CD14-positive monocyte (primary cell): ENCODE results near the gene ASS1. TPM values are rescaled to one million over a fixed set of nuclear protein-coding genes. Genes with fewer than 3 reads are reported as not detected.

ENCODE experiments used
- DNase-seq, 3 donors: peaks; one replicate each; pipeline ENCODE4 v3.0.0-alpha.2; 2011 to 2022
- H2AFZ ChIP-seq: 2 replicates; pipeline ENCODE4 v1.6.0; 2012; ENCODE audit warnings: mild to moderate bottlenecking, low read depth, low read length, inconsistent platforms; ENCODE audit not compliant: insufficient read depth, poor library complexity, severe bottlenecking
- H3K27ac ChIP-seq, 2 donors: 1 replicate in 1 of 2; 2 replicates in 1 of 2; pipeline ENCODE4 v1.5.1; 2012 to 2013; ENCODE audit warnings: low read length in 2 of 2, control low read depth in 1 of 2, inconsistent platforms in 1 of 2, low read depth in 1 of 2, mild to moderate bottlenecking in 1 of 2
- H3K27me3 ChIP-seq, 2 donors: one replicate each; pipeline versions ENCODE4 v1.6.0 to v1.6.1; 2011 to 2013; ENCODE audit warnings: low read length in 2 of 2; ENCODE audit not compliant: control insufficient read depth in 2 of 2, insufficient read depth in 2 of 2
- H3K36me3 ChIP-seq, 2 donors: replicated peaks in 1 of 2; 1 replicate in 1 of 2; 2 replicates in 1 of 2; pipeline versions ENCODE4 v1.5.1 to v1.6.1; 2012 to 2013; ENCODE audit warnings: low read length in 2 of 2, control low read depth in 1 of 2, inconsistent platforms in 1 of 2, mild to moderate bottlenecking in 1 of 2; ENCODE audit not compliant: insufficient read depth in 2 of 2, control insufficient read depth in 1 of 2
- H3K4me1 ChIP-seq, 2 donors: 1 replicate in 1 of 2; 2 replicates in 1 of 2; pipeline versions ENCODE4 v1.5.1 to v1.6.1; 2012 to 2013; ENCODE audit warnings: low read length in 2 of 2, control low read depth in 1 of 2, inconsistent platforms in 1 of 2, mild to moderate bottlenecking in 1 of 2, moderate library complexity in 1 of 2; ENCODE audit not compliant: insufficient read depth in 2 of 2, control insufficient read depth in 1 of 2
- H3K4me2 ChIP-seq: replicated peaks from 2 replicates; pipeline ENCODE3; 2012; ENCODE audit warnings: low read length, moderate library complexity, mild to moderate bottlenecking; ENCODE audit not compliant: poor library complexity, severe bottlenecking; ENCODE audit errors: extremely low read depth
- H3K4me3 ChIP-seq, 3 experiments: fragments of 200-600 bp in 1 of 3; sonication (generic) in 1 of 3; replicated peaks in 1 of 3; 1 replicate in 2 of 3; 2 replicates in 1 of 3; pipeline ENCODE4 v1.5.1; 2011 to 2013; ENCODE audit warnings: low read length in 3 of 3, mild to moderate bottlenecking in 3 of 3, control low read depth in 2 of 3, low read depth in 2 of 3, inconsistent platforms in 1 of 3, moderate library complexity in 1 of 3
- H3K79me2 ChIP-seq: 2 replicates; pipeline ENCODE4 v1.6.0; 2012; ENCODE audit warnings: mild to moderate bottlenecking, control low read depth, inconsistent platforms, low read length, moderate library complexity; ENCODE audit not compliant: insufficient read depth
- H3K9ac ChIP-seq: 2 replicates; pipeline ENCODE4 v1.6.0; 2017; ENCODE audit warnings: low read length, mild to moderate bottlenecking; ENCODE audit not compliant: insufficient read depth, poor library complexity, severe bottlenecking
- H3K9me3 ChIP-seq, 2 donors: replicated peaks in 1 of 2; 1 replicate in 1 of 2; 2 replicates in 1 of 2; pipeline versions ENCODE4 v1.5.1 to v1.6.1; 2012 to 2013; ENCODE audit warnings: low read length in 2 of 2, control low read depth in 1 of 2; ENCODE audit not compliant: control insufficient read depth in 1 of 2, insufficient read depth in 1 of 2
- H4K20me1 ChIP-seq: 2 replicates; pipeline ENCODE4 v1.6.0; 2012; ENCODE audit warnings: mild to moderate bottlenecking, low read length, control low read depth, moderate library complexity; ENCODE audit not compliant: insufficient read depth
- H3K27ac Mint-ChIP-seq, 7 donors: one replicate each; pipeline ENCODE4 v1.8.0; 2020; ENCODE audit warnings: mild to moderate bottlenecking in 7 of 7, mixed read lengths in 7 of 7, moderate library complexity in 6 of 7, inconsistent platforms in 2 of 7
- H3K27me3 Mint-ChIP-seq, 3 donors: one replicate each; pipeline ENCODE4 v1.8.0; 2021 to 2022; ENCODE audit warnings: low read depth in 3 of 3, mild to moderate bottlenecking in 3 of 3, mixed read lengths in 3 of 3, moderate library complexity in 3 of 3, inconsistent platforms in 1 of 3
- H3K36me3 Mint-ChIP-seq, 2 donors: one replicate each; pipeline ENCODE4 v1.8.0; 2020; ENCODE audit warnings: mixed read lengths in 2 of 2, inconsistent platforms in 1 of 2, mild to moderate bottlenecking in 1 of 2
- H3K4me1 Mint-ChIP-seq: one replicate; pipeline ENCODE4 v1.8.0; 2020; ENCODE audit warnings: mild to moderate bottlenecking, mixed read lengths
- H3K4me3 Mint-ChIP-seq, 2 donors: one replicate each; pipeline ENCODE4 v1.8.0; 2020; ENCODE audit warnings: mild to moderate bottlenecking in 2 of 2, mixed read lengths in 2 of 2, moderate library complexity in 1 of 2
- H3K9me3 Mint-ChIP-seq, 7 donors: one replicate each; pipeline ENCODE4 v1.8.0; 2020 to 2022; ENCODE audit warnings: mixed read lengths in 7 of 7, mild to moderate bottlenecking in 6 of 7, moderate library complexity in 6 of 7, inconsistent platforms in 2 of 7
- CTCF ChIP-seq: fragments of 200-600 bp; IDR thresholded peaks from one replicate; pipeline ENCODE4 v1.8.0; 2022; ENCODE audit warnings: antibody characterized with exemption, mild to moderate bottlenecking
- WGBS: methylation state at CpG from one replicate; pipeline ENCODE4 v1.1.5; 2013; ENCODE audit warnings: missing lambda C conversion rate; ENCODE audit not compliant: insufficient coverage; 5-methylcytosine and 5-hydroxymethylcytosine counted together
- intact Hi-C, 2 donors: fragments of 100-400 bp; cut with micrococcal nuclease; formaldehyde crosslinking; loops; one replicate each; pipeline versions ENCODE4 v1.15.0 to v1.15.1; 2023
- polyA plus RNA-seq, 3 donors: library from polyadenylated mRNA; depleted of rRNA in 1 of 3; unstranded in 2 of 3; stranded (reverse) in 1 of 3; fragments of 300-500 nt in 2 of 3; fragments of >200 nt in 1 of 3; fragmentation: Illumina TruSeq in 2 of 3; gene quantifications; 1 replicate in 2 of 3; 2 replicates in 1 of 3; pipeline ENCODE4 v1.2.3, GENCODE V29; 2012 to 2021

Gene ASS1
- polyA plus RNA-seq, 3 donors = not detected

DNA sequence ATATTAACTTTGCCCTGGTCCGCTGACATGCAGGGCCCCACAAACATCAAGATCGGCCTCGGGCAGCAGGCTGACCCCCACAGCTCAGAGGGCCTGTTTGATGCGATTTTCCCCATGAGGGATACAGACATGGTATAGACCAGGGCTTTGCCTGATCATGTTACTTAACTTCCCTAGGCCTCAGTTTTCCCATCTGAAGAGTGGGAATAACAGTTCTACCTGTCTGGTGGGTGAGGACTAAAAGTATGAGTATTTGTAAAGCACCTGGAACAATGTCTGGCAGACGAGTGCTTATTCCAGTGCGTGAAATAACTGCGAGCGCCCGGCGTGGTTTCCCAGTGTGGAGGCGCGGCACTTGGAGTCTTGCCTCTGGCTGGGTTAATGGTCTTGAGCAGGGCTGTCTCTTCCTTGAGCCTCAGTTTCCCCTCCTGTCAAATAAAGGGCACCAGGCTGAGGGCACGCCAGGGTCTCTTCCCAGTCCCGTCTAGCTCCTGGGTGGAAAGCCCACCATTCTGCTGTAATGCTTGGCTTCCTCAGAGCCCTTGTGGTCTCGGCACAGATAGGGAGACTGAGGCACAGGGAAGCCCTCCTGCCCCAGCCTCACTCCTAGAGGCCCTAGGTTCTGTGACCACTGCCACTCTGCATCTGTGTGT is 47.2 kb downstream of the ASS1 start:
- H3K4me1 ChIP-seq = no peaks in the 10 kb centered on the region
- H3K4me2 ChIP-seq = no peak overlapping the region
- no peak overlapping the region for H3K9ac ChIP-seq
- no peak overlapping the region for H2AFZ ChIP-seq
- no peak overlapping the region for H3K27ac ChIP-seq
- H3K27me3 Mint-ChIP-seq = peaks cover 6 to 10% (median 8%) of the 10 kb centered on the region in 3 donors
- no peaks in the 10 kb centered on the region for H3K36me3 Mint-ChIP-seq
- H4K20me1 ChIP-seq = no peaks in the 10 kb centered on the region
- H3K27me3 ChIP-seq = no peaks in the 10 kb centered on the region
- peaks cover 6 to 17% of the 10 kb centered on the region in 2 donors for H3K9me3 ChIP-seq
- no peak overlapping the region for H3K27ac Mint-ChIP-seq
- no peak for TF ChIP-seq CTCF
- H3K4me3 ChIP-seq = no peak overlapping the region
- H3K4me3 Mint-ChIP-seq = no peak overlapping the region
- no peak for DNase-seq
- WGBS = 96% methylated on average over 10 of the region's 15 CpGs
- no peaks in the 10 kb centered on the region for H3K36me3 ChIP-seq
- H3K79me2 ChIP-seq = no peaks in the 10 kb centered on the region
- intact Hi-C loops = no loop called here
- H3K4me1 Mint-ChIP-seq = peaks cover 3% of the 10 kb centered on the region
- H3K9me3 Mint-ChIP-seq = peaks cover 6 to 15% (median 10%) of the 10 kb centered on the region in 7 donors

GRCh38 chr9:130493021-130493420 is 48.3 kb downstream of the ASS1 start:
- Histone ChIP-seq H3K9ac (no peak overlapping the region), H3K4me1 (no peaks in the 10 kb centered on the region), H3K27ac (no peak overlapping the region), H2AFZ (no peak overlapping the region), H3K4me3 (no peak overlapping the region), H3K9me3 (peaks cover 6 to 17% of the 10 kb centered on the region in 2 donors), H3K27me3 (no peaks in the 10 kb centered on the region), H3K79me2 (no peaks in the 10 kb centered on the region), H3K4me2 (no peak overlapping the region), H4K20me1 (no peaks in the 10 kb centered on the region), H3K36me3 (no peaks in the 10 kb centered on the region)
- DNase-seq = no peak
- H3K4me1 Mint-ChIP-seq = no peaks in the 10 kb centered on the region
- H3K27me3 Mint-ChIP-seq = peaks cover 8 to 13% (median 9%) of the 10 kb centered on the region in 3 donors
- H3K9me3 Mint-ChIP-seq = peaks cover 6 to 15% (median 10%) of the 10 kb centered on the region in 7 donors
- no peak for TF ChIP-seq CTCF
- whole genome bisulfite sequencing = 88% methylated on average over 7 of the region's 7 CpGs
- H3K27ac Mint-ChIP-seq = no peak overlapping the region
- intact Hi-C loops = no loop called here
- no peaks in the 10 kb centered on the region for H3K36me3 Mint-ChIP-seq
- H3K4me3 Mint-ChIP-seq = no peak overlapping the region
